Muscle layer of colon (tissue), 2 donors: ENCODE data around the gene TPO.

Experiments used
- H3K27ac ChIP-seq: one replicate; pipeline ENCODE4 v1.7.0; 2013; ENCODE audit warnings: low read depth, mild to moderate bottlenecking, low read length, moderate library complexity
- H3K27me3 ChIP-seq, 2 donors: one replicate each; pipeline ENCODE4 v1.7.0; 2013; ENCODE audit warnings: low read length in 2 of 2, mild to moderate bottlenecking in 2 of 2; ENCODE audit not compliant: insufficient read depth in 2 of 2, control insufficient read depth in 1 of 2
- H3K36me3 ChIP-seq: one replicate; pipeline ENCODE4 v1.7.0; 2013; ENCODE audit warnings: mild to moderate bottlenecking, low read length; ENCODE audit not compliant: insufficient read depth
- H3K4me1 ChIP-seq: one replicate; pipeline ENCODE4 v1.7.0; 2013; ENCODE audit warnings: mild to moderate bottlenecking, low read length; ENCODE audit not compliant: insufficient read depth
- H3K4me3 ChIP-seq, 2 donors: one replicate each; pipeline ENCODE4 v1.7.0; 2013; ENCODE audit warnings: low read length in 2 of 2, low read depth in 1 of 2, mild to moderate bottlenecking in 1 of 2, moderate library complexity in 1 of 2
- H3K9ac ChIP-seq: one replicate; pipeline ENCODE4 v1.7.0; 2013; ENCODE audit warnings: low read length
- H3K9me3 ChIP-seq: one replicate; pipeline ENCODE4 v1.7.0; 2013; ENCODE audit warnings: mild to moderate bottlenecking, low read length
- donor health status: abdominal sarcoma.
- donor health status: Adenocarcinoma of cecum.

Gene TPO

GRCh38 chr2:1413156-1413710 lies at the start of gene TPO:
TSS of gene TPO (plus strand) at chr2:1413463. CDS start at chr2:1414409, 946 bp downstream.
- Histone ChIP-seq H3K27ac (no peak within 1 kb of the TSS), H3K9ac (no peak within 1 kb of the TSS), H3K36me3 (no peaks in the 10 kb centered on the region), H3K4me1 (no peaks in the 10 kb centered on the region), H3K4me3 (no peak within 1 kb of the TSS), H3K27me3 (no peaks in the 10 kb centered on the region), H3K9me3 (no peaks in the 10 kb centered on the region)

GRCh38 chr2:1366546-1367134 lies 46.6 kb upstream of the TPO start:
- Histone ChIP-seq H3K9me3 (no peaks in the 10 kb centered on the region), H3K4me3 (no peak overlapping the region), H3K9ac (no peak overlapping the region)

GRCh38 chr2:1367601-1368000 lies 45.7 kb upstream of the TPO start:
- no peak overlapping the region for H3K9ac ChIP-seq
- no peaks in the 10 kb centered on the region for H3K9me3 ChIP-seq
- no peak overlapping the region for H3K27ac ChIP-seq
- H3K36me3 ChIP-seq, result no peaks in the 10 kb centered on the region
- no peaks in the 10 kb centered on the region for H3K27me3 ChIP-seq
- no peak overlapping the region for H3K4me3 ChIP-seq
- no peaks in the 10 kb centered on the region for H3K4me1 ChIP-seq

More at GRCh38 chr2:1366546-1367134, 46.6 kb upstream of the TPO start:
- Histone ChIP-seq H3K4me1 (no peaks in the 10 kb centered on the region), H3K27me3 (no peaks in the 10 kb centered on the region), H3K36me3 (no peaks in the 10 kb centered on the region), H3K27ac (no peak overlapping the region)

GRCh38 chr2:1369905-1370304 lies 43.4 kb upstream of the TPO start:
- Histone ChIP-seq H3K4me3 (no peak overlapping the region), H3K27me3 (no peaks in the 10 kb centered on the region), H3K36me3 (no peaks in the 10 kb centered on the region), H3K9me3 (no peaks in the 10 kb centered on the region), H3K27ac (no peak overlapping the region), H3K4me1 (no peaks in the 10 kb centered on the region), H3K9ac (no peak overlapping the region)

- no peaks in the 10 kb centered on the region for H3K27me3 ChIP-seq
- no peaks in the 10 kb centered on the region for H3K4me1 ChIP-seq
- H3K4me3 ChIP-seq, result no peak overlapping the region
- H3K36me3 ChIP-seq, result no peaks in the 10 kb centered on the region
- H3K27ac ChIP-seq, result no peak overlapping the region
- no peak overlapping the region for H3K9ac ChIP-seq
- H3K9me3 ChIP-seq, result no peaks in the 10 kb centered on the region
Measured at GRCh38 chr2:1370461-1370860, 42.8 kb upstream of the TPO start.

GRCh38 chr2:1371082-1371481 lies 42.2 kb upstream of the TPO start:
- Histone ChIP-seq H3K4me3 (no peak overlapping the region), H3K9me3 (no peaks in the 10 kb centered on the region), H3K27ac (no peak overlapping the region)

GRCh38 chr2:1373830-1374229 lies 39.4 kb upstream of the TPO start:
- Histone ChIP-seq H3K27me3 (no peaks in the 10 kb centered on the region), H3K27ac (no peak overlapping the region), H3K9ac (no peak overlapping the region), H3K9me3 (no peaks in the 10 kb centered on the region), H3K4me3 (no peak overlapping the region), H3K4me1 (no peaks in the 10 kb centered on the region), H3K36me3 (no peaks in the 10 kb centered on the region)

More at GRCh38 chr2:1371082-1371481, 42.2 kb upstream of the TPO start:
- Histone ChIP-seq H3K4me1 (no peaks in the 10 kb centered on the region), H3K9ac (no peak overlapping the region), H3K27me3 (no peaks in the 10 kb centered on the region), H3K36me3 (no peaks in the 10 kb centered on the region)

- Histone ChIP-seq H3K9ac (no peak overlapping the region), H3K4me3 (no peak overlapping the region), H3K4me1 (no peaks in the 10 kb centered on the region), H3K27me3 (no peaks in the 10 kb centered on the region), H3K36me3 (no peaks in the 10 kb centered on the region), H3K9me3 (no peaks in the 10 kb centered on the region), H3K27ac (no peak overlapping the region)
Measured at GRCh38 chr2:1374287-1374686, 39.0 kb upstream of the TPO start.

- Histone ChIP-seq H3K27ac (no peak overlapping the region), H3K9ac (no peak overlapping the region), H3K36me3 (no peaks in the 10 kb centered on the region), H3K4me1 (no peaks in the 10 kb centered on the region), H3K4me3 (no peak overlapping the region), H3K9me3 (no peaks in the 10 kb centered on the region), H3K27me3 (no peaks in the 10 kb centered on the region)
Measured at GRCh38 chr2:1375794-1376193, 37.5 kb upstream of the TPO start.

GRCh38 chr2:1377473-1377872 lies 35.8 kb upstream of the TPO start:
- no peaks in the 10 kb centered on the region for H3K9me3 ChIP-seq
- no peaks in the 10 kb centered on the region for H3K27me3 ChIP-seq
- H3K4me1 ChIP-seq, result no peaks in the 10 kb centered on the region
- no peak overlapping the region for H3K9ac ChIP-seq
- no peaks in the 10 kb centered on the region for H3K36me3 ChIP-seq
- no peak overlapping the region for H3K27ac ChIP-seq
- no peak overlapping the region for H3K4me3 ChIP-seq

GRCh38 chr2:1378456-1379150 lies 34.7 kb upstream of the TPO start:
- Histone ChIP-seq H3K27ac (no peak overlapping the region), H3K27me3 (no peaks in the 10 kb centered on the region), H3K4me3 (no peak overlapping the region), H3K4me1 (no peaks in the 10 kb centered on the region), H3K9ac (no peak overlapping the region), H3K9me3 (no peaks in the 10 kb centered on the region), H3K36me3 (no peaks in the 10 kb centered on the region)

- Histone ChIP-seq H3K4me3 (no peak overlapping the region), H3K27ac (no peak overlapping the region), H3K9me3 (no peaks in the 10 kb centered on the region), H3K36me3 (no peaks in the 10 kb centered on the region), H3K9ac (no peak overlapping the region), H3K27me3 (no peaks in the 10 kb centered on the region), H3K4me1 (no peaks in the 10 kb centered on the region)
Measured at GRCh38 chr2:1381644-1382043, 31.6 kb upstream of the TPO start.
